ENCODE data around the gene NLRP6. TPM values are rescaled to one million over a fixed set of nuclear protein-coding genes. Genes with fewer than 3 reads are reported as not detected.

The NLRP6 gene
- total RNA-seq, 4 donors from 2014 or later = 0.15 to 1.3 (median 0.64) TPM

DNA sequence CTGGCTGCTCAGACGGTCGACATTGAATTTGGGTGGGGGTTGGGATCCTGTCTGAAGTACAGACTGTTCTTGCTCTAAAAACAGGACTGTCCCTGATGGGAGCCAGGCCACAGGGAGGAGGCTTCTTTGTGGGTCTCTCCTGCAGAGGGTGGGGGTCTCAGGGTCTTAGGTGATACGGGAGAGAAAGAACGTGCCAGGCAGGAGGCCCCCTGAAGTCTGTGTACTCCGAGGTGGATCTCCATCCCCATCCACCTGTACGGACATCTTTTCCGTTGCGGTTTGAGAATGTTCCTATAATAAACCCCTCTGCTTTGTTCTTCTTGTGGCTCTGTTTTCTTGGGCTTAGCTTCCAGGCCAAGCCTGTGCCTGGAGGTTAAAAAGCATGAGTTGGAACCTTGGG is 25.5 kb upstream of the NLRP6 start:
- TF ChIP-seq EP300 (IDR thresholded peaks at IDR 0.05) (no peak), POLR2A (IDR thresholded peaks at IDR 0.05) (no peak), CTCF (IDR thresholded peaks at IDR 0.05) (no peak), POLR2AphosphoS5 (IDR thresholded peaks at IDR 0.05) (no peak)
- Histone ChIP-seq H3K4me1 (no peaks in the 10 kb centered on the region), H3K9me3 (no peaks in the 10 kb centered on the region), H3K27me3 (no peaks in the 10 kb centered on the region), H3K27ac (no peak overlapping the region), H3K36me3 (peaks cover 59% of the 10 kb centered on the region), H3K4me3 (no peak overlapping the region)
- no peak for DNase-seq (ENCODE audit: low spot score in 2 of 2)
- WGBS = 89% methylated on average over 8 of the region's 8 CpGs

GRCh38 chr11:253160-253885 is 24.9 kb upstream of the NLRP6 start:
- no peaks in the 10 kb centered on the region for H3K27me3 ChIP-seq
- no peak overlapping the region for H3K27ac ChIP-seq
- TF ChIP-seq EP300 (IDR thresholded peaks at IDR 0.05) = no peak
- TF ChIP-seq POLR2A (IDR thresholded peaks at IDR 0.05) = no peak
- TF ChIP-seq POLR2AphosphoS5 (IDR thresholded peaks at IDR 0.05) = no peak
- TF ChIP-seq CTCF (IDR thresholded peaks at IDR 0.05) = no peak
- peaks cover 53% of the 10 kb centered on the region for H3K36me3 ChIP-seq
- no peaks in the 10 kb centered on the region for H3K4me1 ChIP-seq
- H3K4me3 ChIP-seq = no peak overlapping the region
- no peak for DNase-seq (ENCODE audit: low spot score in 2 of 2)
- no peaks in the 10 kb centered on the region for H3K9me3 ChIP-seq
- 79% methylated on average over 11 of the region's 13 CpGs for WGBS

- H3K27ac ChIP-seq = no peak overlapping the region
- H3K36me3 ChIP-seq = peaks cover 47% of the 10 kb centered on the region
- no peaks in the 10 kb centered on the region for H3K9me3 ChIP-seq
- H3K27me3 ChIP-seq = no peaks in the 10 kb centered on the region
- TF ChIP-seq EP300 (IDR thresholded peaks at IDR 0.05) (no peak), POLR2A (IDR thresholded peaks at IDR 0.05) (no peak), CTCF (IDR thresholded peaks at IDR 0.05) (no peak), POLR2AphosphoS5 (IDR thresholded peaks at IDR 0.05) (no peak)
- DNase-seq (ENCODE audit: low spot score in 2 of 2) = no peak
- 83% methylated on average over 5 of the region's 5 CpGs for whole genome bisulfite sequencing
- no peak overlapping the region for H3K4me3 ChIP-seq
- no peaks in the 10 kb centered on the region for H3K4me1 ChIP-seq
Measured at GRCh38 chr11:253886-254270, 24.3 kb upstream of the NLRP6 start.

DNA sequence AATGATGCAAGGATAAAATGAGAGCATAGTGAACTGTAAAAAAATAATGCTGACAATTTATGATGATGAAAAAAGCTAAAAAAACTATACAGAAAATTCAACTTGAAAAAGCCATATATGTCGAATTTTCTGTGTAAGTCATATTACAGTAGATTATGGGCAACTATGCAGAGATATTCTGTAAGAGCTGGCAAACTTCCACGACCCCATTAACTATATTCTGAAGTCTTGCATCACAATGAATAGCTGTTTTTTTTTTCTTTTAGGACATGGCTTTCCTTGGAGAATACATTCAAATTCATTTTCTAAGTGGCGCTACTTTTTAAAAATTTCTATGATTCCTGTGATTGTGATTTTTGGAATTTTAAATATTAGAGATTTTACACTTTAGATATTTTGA is 23.0 kb upstream of the NLRP6 start:
- H3K27me3 ChIP-seq = no peaks in the 10 kb centered on the region
- DNase-seq (ENCODE audit: low spot score in 2 of 2) = no peak
- 55% methylated on average over 3 of the region's 3 CpGs for WGBS
- H3K9me3 ChIP-seq = no peaks in the 10 kb centered on the region
- H3K4me3 ChIP-seq = no peak overlapping the region
- TF ChIP-seq EP300 (IDR thresholded peaks at IDR 0.05) (no peak), POLR2AphosphoS5 (IDR thresholded peaks at IDR 0.05) (no peak), CTCF (IDR thresholded peaks at IDR 0.05) (no peak), POLR2A (IDR thresholded peaks at IDR 0.05) (no peak)
- peaks cover 36% of the 10 kb centered on the region for H3K36me3 ChIP-seq
- no peak overlapping the region for H3K27ac ChIP-seq
- no peaks in the 10 kb centered on the region for H3K4me1 ChIP-seq

DNA sequence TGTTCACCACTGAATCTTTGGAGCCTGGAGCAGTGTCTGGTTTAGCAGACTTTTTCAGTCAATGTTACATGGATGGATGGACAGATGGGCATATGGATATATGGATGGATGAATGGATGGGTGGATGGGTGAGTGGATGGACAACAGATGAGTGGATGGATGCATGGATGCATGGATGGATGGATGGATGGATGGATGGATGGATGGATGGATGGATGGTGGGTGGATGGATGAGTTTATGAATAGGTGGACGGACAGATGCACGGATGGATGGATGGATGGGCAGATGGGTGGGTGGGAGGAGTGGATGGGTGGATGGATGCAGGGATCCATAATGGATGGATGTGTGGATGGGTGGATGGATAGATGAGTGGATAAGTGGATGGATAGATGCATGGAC is 22.4 kb upstream of the NLRP6 start:
- H3K9me3 ChIP-seq = no peaks in the 10 kb centered on the region
- H3K27me3 ChIP-seq = no peaks in the 10 kb centered on the region
- no peak for DNase-seq (ENCODE audit: low spot score in 2 of 2)
- H3K4me3 ChIP-seq = no peak overlapping the region
- peaks cover 30% of the 10 kb centered on the region for H3K36me3 ChIP-seq
- H3K27ac ChIP-seq = no peak overlapping the region
- H3K4me1 ChIP-seq = no peaks in the 10 kb centered on the region
- WGBS = 94% methylated on average over 2 of the region's 2 CpGs
- TF ChIP-seq POLR2A (IDR thresholded peaks at IDR 0.05) (no peak), POLR2AphosphoS5 (IDR thresholded peaks at IDR 0.05) (no peak), CTCF (IDR thresholded peaks at IDR 0.05) (no peak), EP300 (IDR thresholded peaks at IDR 0.05) (no peak)

Data from suprapubic skin (tissue), 4 donors.